Measurements from ENCODE around the gene PACRG.

The PACRG gene

DNA sequence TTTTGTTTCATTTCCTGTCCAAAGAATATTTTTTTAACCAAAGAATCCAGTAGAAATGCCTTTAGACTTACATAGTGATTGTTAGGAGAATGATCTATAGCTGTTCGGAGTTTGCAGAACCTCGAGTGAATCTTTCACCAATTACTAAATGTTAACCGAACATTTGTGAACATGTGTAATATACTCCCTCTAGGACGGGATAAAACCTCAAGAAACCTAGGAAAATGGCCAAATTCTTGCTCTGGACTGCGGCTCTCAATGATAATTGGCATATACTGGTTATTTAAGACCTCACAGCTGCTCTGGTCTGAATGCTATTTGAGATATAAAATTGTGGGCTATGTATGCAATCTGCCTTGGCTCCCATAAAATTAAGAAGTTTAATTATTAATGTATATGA lies 137.1 kb downstream of the PACRG start:
- no peak for DNase-seq (ENCODE audit: low spot score)

DNA sequence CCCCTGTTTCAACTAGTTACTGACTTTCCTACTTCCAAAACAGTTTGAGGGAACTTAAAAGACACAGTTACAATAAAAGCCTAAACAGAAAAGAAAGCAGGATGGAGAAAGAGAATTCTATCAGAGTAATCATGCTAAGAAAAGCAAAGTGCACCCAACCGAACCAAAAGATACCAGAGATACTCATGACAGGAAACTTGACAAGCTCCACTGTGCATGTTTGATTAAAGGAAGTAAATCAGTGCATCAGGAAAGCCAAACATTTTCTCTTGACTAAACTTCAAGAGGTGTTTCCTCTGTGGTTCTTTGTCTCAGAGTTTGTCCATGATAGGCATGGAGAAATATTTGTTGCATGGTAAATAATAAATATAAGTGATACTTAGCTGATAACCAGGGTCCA lies 138.9 kb downstream of the PACRG start:
- DNase-seq (ENCODE audit: low spot score), result no peak

DNA sequence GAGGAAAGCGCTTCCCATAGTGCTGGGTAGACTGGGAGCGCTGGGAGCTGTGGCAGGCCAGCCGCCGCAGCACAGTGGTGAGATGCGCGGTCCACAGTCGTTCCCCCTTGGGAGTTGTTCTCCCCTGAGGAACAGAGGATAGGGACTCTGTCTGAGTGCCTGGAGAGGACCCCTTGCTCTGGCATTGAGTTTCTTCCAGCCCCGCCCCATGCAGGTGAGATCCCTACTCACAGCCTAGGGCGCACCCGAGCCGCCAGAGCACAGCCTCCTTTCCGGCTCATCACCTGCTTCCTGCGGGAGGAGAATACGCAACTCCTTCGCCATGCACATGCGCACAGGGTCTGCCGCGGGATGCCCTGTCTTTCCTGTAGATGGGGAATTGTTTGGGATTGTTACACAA lies 140.6 kb downstream of the PACRG start:
- no peak for DNase-seq (ENCODE audit: low spot score)

DNA sequence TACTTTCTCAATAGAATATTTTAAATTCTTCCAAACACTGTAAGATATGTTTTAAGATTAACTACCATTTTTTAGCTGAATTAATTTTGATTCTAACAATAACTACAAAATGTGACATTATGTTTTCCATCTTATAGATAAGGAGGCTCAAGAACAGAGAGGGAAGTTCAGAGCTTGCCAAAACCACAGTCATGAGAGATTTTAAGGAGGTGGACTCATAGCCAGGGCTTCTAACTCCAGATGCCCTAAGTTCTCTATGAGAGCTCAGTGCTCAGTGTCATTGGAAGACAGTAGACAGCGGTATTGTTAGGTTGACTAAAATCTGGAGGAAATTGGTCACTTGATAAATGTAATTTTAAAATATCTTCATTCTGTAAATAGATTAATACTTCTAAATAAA lies 144.2 kb downstream of the PACRG start:
- no peak for DNase-seq (ENCODE audit: low spot score)

DNA sequence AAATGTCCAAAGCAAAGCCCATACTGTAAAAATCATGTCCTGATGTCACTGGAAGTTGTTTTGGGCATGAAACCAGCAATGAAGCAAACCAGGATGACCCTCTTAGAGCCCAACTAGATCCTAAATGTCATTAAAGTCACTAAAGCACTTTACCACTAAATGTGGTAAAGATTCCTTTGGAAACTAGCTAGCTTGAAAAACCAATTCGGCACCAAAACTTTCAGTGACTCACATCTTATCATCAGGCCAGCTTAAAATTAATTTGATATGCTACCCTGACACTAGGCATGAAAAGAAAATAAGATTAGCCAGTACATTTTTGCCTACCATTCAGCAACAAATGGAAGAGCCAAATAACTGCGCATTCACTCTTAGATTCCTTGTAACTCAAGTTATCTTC lies 145.8 kb downstream of the PACRG start:
- DNase-seq (ENCODE audit: low spot score), result no peak

DNA sequence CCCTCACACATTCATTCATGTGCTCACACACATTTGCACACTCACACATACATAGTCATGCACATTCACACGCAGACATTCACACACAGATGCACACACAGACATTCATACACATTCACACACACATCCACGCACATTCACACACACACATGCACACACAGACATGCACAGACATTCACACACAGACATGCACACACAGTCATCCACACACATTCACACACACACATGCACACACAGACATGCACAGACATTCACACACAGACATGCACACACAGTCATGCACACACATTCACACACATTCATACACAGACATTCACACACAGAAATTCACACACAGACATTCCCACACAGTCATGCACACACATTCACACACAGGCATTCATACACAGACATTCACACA lies 147.3 kb downstream of the PACRG start:
- no peak for DNase-seq (ENCODE audit: low spot score)

DNA sequence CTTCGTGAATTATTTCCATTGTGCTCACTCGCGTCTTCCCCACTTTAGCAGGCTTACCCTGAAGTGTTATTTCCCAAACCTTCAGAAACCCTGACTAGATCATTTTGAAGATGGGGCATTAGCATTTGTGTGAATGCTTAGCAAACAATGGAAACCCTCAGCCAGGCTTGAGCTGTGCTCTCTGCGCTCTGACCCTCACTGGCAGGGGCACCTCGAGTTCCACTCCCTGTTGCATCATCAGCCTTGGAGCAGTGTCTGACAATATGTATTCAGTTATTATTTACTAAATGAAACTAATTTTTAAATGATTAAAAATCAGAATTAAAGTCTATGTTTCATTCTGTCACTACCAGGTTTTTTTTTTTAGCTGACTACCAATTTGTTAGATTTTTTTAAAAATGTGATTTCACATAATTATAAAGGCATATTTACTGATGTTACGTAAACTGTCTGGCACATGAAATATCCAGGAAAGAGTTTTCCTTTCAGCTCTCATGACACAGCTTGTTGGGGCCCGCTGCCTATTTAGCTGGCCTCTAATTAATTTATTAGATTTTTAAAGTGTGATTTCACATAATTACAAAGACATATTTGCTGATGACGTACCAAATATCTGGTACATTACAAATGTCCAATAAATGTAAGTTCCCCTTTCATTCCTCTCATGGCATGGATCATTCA lies 155.2 kb downstream of the PACRG start:
- DNase-seq (ENCODE audit: low spot score), result no peak

DNA sequence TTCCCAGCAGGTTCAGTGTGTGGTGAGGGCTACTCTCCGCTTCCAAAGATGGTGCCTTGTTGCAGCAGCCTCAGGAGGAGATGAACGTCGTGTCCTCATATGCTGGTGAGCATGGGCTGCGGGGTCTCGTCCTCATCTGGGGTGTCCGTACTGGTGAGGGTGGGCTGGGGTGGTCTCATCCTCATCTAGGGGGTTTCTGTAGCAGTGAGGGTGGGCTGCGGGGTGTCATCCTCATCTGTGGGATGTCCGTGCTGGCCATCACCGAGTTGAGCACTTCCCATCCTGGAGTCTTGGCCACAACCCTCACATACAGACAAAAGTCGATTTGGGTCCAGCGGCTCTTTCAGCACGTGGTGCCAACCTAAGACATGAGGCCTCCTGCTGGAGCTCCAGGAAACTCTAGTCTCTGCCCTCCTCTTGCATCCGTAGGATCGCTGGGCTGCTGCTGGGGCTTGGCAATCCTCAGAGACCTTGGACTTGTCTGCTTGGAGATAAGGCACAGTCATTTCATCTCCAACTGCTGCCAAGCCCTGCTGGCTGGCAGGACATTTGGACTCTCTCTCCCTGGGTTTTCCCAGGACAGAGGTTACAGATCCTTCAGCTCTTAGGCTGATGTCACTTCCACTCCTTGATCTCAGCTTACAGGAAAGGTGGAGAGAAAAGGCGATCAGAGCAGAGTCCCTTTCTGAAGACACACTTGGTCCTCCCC lies 160.4 kb downstream of the PACRG start:
- no peak for DNase-seq (ENCODE audit: low spot score)

DNA sequence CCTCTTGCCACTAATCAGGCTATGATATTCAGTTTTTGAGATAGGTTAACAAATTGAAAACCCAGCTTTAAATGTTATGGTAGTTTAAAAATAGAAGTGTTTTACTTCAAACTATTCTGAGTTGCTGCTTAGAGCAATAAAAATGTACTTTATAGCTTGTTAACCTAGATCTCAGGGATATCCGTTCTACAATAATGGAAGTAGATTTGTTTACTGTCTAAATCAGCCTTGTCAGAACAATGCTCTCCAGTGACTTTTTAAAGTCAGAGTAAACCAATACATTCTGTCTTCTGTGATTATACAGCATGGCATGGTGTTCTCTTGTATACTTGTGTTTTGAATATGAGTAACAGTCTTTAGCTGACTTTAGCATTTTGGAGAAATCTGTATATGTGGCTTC lies 161.5 kb downstream of the PACRG start:
- DNase-seq (ENCODE audit: low spot score), result peak; percentile 11

DNA sequence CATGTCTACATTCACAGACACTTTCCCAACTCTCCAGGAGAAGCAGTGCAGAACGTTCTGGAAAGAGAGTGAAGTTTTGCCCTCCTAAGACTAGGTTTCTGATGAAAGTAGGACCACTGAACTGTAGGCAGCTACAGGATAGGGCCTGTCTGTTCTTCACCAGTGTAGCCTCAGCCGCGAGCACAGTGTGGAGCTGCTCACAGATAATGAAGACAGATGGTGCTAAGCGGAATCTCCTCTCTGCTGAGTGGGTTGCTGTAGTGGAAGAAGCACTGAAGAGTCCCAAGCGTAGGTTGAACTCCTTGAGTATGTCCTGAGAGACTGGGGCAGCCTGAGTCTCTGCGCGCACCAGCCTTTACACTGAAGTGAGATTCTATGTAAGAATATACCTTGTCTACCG lies 170.2 kb downstream of the PACRG start:
- no peak for DNase-seq (ENCODE audit: low spot score)

DNA sequence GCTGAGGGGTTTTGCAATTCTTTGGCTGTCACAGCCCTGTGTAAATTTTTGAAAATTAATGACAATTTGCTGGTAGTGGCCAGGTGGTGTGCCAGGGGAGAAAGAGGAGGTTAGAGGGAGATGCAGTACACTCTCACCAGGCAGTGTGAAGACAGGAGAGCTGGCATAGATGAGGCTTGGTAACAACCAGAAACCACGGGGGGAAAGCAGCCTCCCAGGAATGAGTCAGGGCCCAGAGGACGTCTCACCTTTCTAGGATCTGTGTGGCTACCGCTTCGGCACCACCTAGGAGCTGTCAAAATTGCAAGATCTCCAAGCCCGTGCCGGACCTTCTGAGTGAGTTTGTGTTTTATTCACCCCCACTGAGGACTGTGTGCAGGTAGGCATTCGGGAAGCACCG lies 171.4 kb downstream of the PACRG start:
- no peak for DNase-seq (ENCODE audit: low spot score)

DNA sequence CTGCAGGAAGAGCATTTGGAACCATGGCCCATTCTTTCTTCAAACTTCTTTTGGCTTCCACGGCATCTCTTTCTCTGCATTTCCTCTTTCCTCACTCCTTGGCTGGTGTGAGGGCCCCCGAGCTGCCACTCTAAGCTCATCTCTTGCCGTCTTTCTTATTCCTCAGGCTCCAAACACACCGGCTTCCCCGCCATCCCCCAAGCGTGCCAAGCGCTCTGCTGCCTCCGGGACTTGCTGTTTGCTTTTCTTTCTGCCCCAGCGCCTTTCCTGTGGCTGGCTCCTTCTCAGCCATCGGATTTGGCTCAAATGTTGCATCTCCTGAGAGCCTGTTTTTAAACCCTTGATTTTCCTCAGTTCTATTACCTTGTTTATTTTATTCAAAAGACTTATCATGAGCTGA lies 172.7 kb downstream of the PACRG start:
- DNase-seq (ENCODE audit: low spot score), result no peak

DNA sequence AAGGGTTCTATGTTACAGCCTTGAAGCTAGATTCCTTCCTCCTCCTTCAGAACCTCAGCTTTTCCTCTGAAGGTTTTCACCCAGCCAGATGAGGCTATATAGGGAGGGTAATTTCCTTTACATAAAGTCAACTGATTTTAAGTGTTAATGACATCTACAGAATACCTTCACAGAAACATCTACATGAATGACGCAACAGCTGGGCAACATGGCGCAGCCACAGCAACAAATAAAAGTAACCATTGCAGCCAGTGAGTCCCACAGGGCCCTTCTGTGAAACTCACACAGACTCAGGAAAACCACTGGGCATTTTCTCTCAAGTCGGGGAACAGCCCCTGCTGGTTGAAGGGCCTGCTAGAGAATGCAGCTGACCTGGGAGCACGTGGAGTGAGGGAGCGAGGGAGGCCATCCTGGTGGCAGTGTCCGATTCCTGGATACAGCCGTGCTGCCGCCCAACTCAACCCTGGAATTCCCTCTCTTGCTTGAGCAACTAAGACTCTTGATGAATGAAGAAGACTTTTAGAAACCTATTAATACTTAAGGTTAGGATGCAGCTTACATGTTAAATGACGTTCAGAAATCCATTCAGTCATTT lies 176.4 kb downstream of the PACRG start:
- no peak for DNase-seq (ENCODE audit: low spot score)

DNA sequence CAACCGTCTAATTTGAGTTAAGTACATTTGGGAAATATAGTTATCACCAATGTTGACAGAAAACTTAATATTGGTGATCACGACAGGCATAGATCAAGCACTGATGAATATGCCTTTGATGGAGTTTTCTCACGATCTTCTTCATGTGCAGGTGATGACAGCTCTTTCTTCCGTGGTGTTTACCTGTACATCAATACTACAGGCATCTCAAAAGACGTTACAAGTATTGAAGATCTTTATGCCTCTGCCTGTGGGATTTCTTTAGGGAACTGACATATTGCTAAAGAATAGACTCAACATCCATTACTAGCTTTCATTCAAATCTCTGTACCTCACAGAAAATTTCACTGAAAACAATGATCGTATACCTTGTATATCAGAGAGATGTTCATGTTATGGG lies 178.7 kb downstream of the PACRG start:
- no peak for DNase-seq (ENCODE audit: low spot score)

DNA sequence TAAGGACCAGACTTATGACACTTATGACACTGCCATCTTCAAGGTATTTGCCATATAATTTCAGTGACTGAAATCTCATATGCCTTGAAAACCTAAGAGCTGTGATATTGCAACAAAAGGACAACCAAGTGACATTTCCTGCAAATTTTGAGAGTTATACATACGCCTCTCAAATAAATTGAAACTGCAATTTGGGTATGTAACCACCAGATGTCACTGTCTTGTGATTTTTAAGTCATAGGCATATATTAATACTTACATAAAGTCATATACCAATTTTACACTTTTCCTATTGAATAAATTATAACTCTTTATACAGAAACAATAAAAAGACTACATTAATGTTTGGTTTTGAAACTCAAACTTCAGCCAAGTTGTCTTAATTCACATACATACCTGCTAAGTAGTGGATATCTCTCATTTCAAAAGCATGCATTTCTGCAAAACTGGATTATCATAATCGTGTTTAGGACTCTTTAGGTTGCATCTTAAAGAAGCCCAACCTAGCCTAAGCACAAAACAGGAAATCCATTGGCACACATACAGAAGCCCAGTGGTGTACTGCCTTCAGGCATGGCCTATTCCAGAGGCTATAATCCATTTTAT lies 180.2 kb downstream of the PACRG start:
- DNase-seq (ENCODE audit: low spot score), result no peak

DNA sequence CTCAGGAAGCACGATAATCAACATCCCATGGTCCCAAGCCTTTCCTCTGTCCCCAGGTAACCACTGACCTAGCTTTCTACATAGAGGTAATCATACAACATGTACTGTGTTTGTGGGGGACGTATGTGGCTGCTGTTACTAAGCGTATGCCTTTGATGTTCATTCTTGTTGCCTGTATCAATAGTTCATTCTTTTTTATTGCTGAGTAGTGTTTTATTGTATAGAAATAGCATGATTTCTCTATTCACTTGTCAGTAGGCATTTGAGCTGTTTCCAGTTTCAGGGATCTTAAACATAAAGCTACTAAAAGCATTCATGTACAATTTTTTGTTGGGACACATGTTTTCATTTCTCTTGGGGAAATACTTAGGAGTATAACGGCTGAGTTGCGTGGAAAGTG lies 185.4 kb downstream of the PACRG start:
- DNase-seq (ENCODE audit: low spot score), result no peak

DNA sequence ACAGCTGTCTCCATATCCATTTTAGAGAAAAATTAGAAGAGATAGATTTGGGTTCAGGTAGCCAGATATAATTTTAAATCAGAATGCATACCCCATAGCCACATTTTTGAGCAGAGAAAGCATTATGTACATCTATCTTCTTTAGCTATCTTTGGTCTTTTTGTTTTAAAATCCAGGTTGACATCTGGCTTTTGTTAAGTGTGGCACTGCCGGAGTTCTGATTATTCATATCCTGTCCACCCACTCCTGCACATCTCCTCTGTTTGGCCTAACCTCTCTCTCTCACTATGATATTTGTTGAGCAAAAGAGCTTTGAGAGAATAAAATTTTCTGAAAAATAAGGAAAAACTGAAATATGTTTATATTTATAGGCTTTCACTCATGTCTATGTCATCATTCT lies 189.7 kb downstream of the PACRG start:
- no peak for DNase-seq (ENCODE audit: low spot score)

DNA sequence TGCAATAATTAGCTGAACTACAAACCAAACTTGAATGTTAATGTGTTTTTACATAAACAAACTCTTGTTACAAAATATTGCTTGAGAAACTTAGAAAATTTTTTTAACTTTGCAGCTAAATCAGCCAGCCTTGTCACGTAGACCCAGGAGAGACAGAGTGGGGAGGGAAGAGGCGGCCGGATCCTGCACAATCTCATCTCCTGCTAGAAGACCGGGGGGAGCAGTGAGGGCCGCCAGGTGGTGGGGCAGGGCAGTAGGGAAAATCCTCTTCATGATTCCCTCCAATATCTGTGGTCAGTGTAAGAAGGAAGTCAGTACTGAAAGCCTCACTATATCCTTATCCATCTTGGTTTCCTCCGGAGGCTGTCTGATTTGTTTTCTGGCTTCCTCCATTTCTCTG lies 193.3 kb downstream of the PACRG start:
- DNase-seq (ENCODE audit: low spot score), result no peak

DNA sequence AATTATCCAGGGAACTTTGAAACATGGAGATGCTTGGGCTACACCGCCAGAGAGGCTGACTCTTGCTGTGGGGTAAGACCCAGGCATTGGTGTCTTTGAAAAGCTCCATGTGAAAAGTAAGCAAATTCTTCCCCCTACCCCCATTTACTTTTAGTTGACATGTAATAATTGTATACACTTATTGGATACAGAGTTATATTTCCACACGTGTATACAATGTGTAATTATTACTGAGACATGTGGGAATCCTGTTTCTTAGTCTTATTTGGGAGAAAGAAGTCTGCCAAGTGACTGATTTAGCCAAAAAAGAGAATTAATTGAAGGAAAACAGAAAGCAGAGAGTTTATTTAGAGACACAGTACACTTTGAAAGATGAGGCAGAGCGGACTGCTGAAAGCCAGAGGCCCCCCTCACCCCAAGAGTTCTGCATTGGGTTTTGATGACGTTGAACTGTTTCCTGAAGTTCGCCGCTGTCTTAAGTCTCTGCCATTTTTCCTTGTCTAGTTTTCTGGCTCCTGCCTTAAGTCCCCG lies 193.8 kb downstream of the PACRG start:
- DNase-seq (ENCODE audit: low spot score), result no peak

DNA sequence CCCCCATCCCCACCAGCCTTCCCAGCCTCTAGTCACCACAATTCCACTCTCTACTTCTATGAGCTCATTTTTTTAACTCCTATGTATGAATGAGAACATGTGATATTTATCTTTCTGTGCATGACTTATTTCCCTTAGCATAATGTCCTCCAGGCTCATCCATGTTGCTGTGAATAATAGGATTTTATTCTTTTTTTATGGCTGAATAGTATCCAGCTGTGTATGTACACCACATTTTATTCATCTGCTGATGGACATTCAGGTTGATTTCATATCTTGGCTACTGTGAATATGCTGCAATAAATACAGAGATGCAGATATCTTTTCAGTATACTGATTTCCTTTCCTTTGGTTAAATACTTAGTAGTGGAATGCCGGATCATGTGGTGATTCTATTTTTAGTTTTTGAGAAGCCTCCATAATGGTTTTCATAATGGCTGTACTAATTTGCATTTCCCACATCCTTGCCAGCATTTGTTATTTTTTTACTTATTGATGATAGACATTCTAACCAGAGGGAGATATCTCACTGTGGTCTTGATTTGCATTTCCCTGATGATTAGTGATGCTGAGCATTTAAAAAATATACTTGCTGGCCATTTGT lies 194.9 kb downstream of the PACRG start:
- no peak for DNase-seq (ENCODE audit: low spot score)

DNA sequence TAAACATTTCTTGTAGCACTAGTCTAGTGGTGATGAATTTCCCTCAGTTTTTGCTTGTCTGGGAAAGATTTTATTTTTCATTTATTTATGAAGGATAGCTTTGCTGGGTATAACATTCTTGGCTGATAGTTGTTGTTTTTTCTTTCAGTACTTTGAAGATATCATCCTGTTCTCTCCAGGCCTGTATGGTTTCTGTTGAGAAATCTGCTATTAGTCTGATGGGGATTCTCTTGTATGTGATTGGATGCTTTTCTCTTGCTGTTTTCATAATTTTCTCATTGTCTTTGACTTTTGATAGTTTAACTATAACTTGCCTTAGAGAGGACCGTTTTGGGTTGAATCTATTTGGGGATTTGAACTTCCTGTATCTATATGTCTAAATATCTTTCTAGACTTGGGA lies 207.1 kb downstream of the PACRG start:
- no peak for DNase-seq (ENCODE audit: low spot score)

DNA sequence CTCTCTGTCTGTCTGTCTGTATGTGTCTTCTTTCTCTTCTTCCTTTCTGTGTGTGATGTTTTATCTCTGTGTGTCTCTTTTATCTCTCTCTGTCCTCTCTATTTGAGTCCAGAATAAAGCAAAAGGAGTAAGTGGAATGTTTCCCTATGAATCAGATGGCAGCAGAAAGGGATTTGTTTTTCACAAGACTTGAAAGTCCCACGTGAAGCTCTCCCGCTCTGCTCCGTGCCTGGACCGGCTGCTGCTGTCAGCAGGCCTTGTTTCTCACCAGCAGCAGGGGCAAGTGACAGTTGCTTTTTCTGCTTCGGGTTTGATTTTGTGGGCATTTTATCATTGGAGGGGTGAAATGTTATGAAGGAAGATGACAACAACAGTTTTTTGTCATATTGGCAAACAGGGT lies 212.7 kb downstream of the PACRG start:
- peak; percentile 73 for DNase-seq (ENCODE audit: low spot score)

DNA sequence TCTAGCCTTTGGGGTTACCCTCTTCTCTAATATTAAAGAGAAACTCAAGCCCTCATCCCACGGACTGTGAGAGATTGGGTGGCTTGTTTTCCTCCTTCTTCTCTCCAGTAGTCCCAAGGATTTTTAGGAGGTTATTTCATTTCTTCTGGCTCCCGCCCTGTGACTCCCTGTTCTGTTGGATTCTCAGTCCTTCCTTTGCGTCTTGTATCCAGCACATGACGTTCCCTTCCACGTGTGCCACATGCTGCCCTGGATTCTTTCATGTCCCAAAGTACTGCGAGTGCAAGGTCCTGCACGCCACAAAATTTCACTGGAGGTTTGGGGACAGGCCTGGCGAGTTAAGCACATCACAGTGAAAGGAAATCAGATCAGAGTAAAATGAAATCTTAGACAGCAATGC lies 213.4 kb downstream of the PACRG start:
- peak; percentile 28 for DNase-seq (ENCODE audit: low spot score)
